ENCODE measurements around the gene JUP.

- TF ChIP-seq ZBTB44 (CRISPR knock-in tag; IDR thresholded peaks at IDR 0.05) (no peak), ONECUT2 (CRISPR knock-in tag; IDR thresholded peaks at IDR 0.05) (no peak), ZNF678 (CRISPR knock-in tag; IDR thresholded peaks at IDR 0.05) (no peak), MTF1 (CRISPR knock-in tag; IDR thresholded peaks at IDR 0.05) (no peak), HNF4G (IDR thresholded peaks at IDR 0.05; ENCODE audit: borderline replicate concordance, low read depth, low read length) (no peak), HNF4G (CRISPR knock-in tag; IDR thresholded peaks at IDR 0.05; ENCODE audit: borderline replicate concordance, low read depth) (no peak), CBX5 (CRISPR knock-in tag; IDR thresholded peaks at IDR 0.05; ENCODE audit: borderline replicate concordance) (no peak), POLR2A (IDR thresholded peaks at IDR 0.05; ENCODE audit: insufficient read depth in 1 of 2, low read depth in 2 of 2, low read length in 2 of 2) (no peak), RCOR2 (CRISPR knock-in tag; IDR thresholded peaks at IDR 0.05) (no peak), UBTF (CRISPR knock-in tag; IDR thresholded peaks at IDR 0.05) (no peak), ZBTB39 (CRISPR knock-in tag; IDR thresholded peaks at IDR 0.05) (no peak), ZNF296 (CRISPR knock-in tag; conservative IDR thresholded peaks at IDR 0.05) (no peak)
- TF ChIP-seq, protein P1, sequence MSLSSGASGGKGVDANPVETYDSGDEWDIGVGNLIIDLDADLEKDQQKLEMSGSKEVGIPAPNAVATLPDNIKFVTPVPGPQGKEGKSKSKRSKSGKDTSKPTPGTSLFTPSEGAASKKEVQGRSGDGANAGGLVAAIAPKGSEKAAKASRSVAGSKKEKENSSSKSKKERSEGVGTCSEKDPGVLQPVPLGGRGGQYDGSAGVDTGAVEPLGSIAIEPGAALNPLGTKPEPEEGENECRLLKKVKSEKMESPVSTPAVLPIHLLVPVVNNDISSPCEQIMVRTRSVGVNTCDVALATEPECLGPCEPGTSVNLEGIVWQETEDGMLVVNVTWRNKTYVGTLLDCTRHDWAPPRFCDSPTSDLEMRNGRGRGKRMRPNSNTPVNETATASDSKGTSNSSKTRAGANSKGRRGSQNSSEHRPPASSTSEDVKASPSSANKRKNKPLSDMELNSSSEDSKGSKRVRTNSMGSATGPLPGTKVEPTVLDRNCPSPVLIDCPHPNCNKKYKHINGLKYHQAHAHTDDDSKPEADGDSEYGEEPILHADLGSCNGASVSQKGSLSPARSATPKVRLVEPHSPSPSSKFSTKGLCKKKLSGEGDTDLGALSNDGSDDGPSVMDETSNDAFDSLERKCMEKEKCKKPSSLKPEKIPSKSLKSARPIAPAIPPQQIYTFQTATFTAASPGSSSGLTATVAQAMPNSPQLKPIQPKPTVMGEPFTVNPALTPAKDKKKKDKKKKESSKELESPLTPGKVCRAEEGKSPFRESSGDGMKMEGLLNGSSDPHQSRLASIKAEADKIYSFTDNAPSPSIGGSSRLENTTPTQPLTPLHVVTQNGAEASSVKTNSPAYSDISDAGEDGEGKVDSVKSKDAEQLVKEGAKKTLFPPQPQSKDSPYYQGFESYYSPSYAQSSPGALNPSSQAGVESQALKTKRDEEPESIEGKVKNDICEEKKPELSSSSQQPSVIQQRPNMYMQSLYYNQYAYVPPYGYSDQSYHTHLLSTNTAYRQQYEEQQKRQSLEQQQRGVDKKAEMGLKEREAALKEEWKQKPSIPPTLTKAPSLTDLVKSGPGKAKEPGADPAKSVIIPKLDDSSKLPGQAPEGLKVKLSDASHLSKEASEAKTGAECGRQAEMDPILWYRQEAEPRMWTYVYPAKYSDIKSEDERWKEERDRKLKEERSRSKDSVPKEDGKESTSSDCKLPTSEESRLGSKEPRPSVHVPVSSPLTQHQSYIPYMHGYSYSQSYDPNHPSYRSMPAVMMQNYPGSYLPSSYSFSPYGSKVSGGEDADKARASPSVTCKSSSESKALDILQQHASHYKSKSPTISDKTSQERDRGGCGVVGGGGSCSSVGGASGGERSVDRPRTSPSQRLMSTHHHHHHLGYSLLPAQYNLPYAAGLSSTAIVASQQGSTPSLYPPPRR (CRISPR knock-in tag; IDR thresholded peaks at IDR 0.05; ENCODE audit: borderline replicate concordance): no peak
- TF ChIP-seq, protein P2, sequence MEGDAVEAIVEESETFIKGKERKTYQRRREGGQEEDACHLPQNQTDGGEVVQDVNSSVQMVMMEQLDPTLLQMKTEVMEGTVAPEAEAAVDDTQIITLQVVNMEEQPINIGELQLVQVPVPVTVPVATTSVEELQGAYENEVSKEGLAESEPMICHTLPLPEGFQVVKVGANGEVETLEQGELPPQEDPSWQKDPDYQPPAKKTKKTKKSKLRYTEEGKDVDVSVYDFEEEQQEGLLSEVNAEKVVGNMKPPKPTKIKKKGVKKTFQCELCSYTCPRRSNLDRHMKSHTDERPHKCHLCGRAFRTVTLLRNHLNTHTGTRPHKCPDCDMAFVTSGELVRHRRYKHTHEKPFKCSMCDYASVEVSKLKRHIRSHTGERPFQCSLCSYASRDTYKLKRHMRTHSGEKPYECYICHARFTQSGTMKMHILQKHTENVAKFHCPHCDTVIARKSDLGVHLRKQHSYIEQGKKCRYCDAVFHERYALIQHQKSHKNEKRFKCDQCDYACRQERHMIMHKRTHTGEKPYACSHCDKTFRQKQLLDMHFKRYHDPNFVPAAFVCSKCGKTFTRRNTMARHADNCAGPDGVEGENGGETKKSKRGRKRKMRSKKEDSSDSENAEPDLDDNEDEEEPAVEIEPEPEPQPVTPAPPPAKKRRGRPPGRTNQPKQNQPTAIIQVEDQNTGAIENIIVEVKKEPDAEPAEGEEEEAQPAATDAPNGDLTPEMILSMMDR (CRISPR knock-in tag; IDR thresholded peaks at IDR 0.05): no peak
- TF ChIP-seq, protein P3, sequence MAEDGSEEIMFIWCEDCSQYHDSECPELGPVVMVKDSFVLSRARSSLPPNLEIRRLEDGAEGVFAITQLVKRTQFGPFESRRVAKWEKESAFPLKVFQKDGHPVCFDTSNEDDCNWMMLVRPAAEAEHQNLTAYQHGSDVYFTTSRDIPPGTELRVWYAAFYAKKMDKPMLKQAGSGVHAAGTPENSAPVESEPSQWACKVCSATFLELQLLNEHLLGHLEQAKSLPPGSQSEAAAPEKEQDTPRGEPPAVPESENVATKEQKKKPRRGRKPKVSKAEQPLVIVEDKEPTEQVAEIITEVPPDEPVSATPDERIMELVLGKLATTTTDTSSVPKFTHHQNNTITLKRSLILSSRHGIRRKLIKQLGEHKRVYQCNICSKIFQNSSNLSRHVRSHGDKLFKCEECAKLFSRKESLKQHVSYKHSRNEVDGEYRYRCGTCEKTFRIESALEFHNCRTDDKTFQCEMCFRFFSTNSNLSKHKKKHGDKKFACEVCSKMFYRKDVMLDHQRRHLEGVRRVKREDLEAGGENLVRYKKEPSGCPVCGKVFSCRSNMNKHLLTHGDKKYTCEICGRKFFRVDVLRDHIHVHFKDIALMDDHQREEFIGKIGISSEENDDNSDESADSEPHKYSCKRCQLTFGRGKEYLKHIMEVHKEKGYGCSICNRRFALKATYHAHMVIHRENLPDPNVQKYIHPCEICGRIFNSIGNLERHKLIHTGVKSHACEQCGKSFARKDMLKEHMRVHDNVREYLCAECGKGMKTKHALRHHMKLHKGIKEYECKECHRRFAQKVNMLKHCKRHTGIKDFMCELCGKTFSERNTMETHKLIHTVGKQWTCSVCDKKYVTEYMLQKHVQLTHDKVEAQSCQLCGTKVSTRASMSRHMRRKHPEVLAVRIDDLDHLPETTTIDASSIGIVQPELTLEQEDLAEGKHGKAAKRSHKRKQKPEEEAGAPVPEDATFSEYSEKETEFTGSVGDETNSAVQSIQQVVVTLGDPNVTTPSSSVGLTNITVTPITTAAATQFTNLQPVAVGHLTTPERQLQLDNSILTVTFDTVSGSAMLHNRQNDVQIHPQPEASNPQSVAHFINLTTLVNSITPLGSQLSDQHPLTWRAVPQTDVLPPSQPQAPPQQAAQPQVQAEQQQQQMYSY (CRISPR knock-in tag; IDR thresholded peaks at IDR 0.05): no peak
Observed at GRCh38 chr17:41768682-41769288, 17.7 kb downstream of the JUP start.
